ENCODE data around the gene STK32B.

Gene STK32B

DNA sequence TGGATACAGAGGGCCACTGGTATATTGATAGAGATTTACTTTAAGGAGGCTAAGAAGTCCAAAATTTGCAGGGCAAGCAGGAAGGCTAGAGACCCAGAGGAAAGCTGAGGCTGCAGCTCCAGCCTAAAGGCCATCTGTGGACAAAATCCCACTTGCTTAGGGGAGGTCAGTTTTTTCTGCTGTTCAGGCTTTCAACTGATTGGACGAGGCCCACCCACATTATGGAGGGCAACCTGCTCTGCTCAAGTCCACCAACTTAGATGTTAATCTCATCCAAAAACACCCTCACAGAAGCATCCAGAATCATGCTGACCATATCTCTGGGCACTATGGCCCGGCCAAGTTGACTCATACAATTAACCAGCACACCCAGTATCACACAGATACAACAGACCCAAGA is 480.8 kb downstream of the STK32B start:
- no peak for DNase-seq (ENCODE audit: low spot score)

GRCh38 chr4:5539584-5539983 is 488.3 kb downstream of the STK32B start:
- no peak for DNase-seq (ENCODE audit: low spot score)

GRCh38 chr4:5541169-5541568 is 489.9 kb downstream of the STK32B start:
- no peak for DNase-seq (ENCODE audit: low spot score)

DNA sequence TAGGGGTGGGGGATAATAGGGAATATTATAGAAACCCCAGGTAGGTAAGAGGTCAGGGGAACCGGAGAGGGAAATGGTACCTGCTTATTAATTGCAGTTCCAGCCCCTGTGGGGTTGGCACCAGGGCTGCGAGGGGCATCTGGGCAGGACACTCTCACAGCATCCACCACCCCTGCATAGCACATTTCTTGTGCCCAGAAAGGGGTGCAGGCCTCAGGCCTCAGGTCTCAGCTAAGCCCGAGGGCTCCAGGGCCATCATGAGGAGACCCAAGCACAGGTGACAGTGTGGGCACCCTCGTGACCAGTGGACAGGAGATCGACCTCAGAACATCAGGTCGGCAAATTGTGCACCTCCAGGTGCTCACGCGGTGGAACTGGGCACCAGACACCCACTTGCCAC is 492.4 kb downstream of the STK32B start:
- DNase-seq (ENCODE audit: low spot score), result no peak

DNA sequence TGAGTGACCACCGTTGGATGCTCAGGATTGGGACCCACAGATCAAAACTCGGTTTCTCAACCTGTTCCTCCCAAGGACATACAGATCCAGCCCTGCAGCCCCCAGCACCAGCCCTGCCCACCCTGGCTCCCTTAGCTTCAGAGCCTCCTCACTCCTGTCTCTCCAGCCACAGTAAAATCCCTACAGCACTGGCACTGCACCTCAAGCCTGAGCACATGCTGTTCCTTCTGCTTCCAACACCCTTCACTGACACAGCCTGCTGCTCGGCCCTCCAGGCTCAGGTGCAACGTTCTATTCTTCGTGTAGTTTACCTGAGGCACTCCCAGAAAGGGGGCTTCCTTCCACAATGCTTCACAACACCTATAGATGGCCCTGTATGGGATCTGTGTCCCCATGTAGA is 493.5 kb downstream of the STK32B start:
- no peak for DNase-seq (ENCODE audit: low spot score)

GRCh38 chr4:5545271-5545670 is 494.0 kb downstream of the STK32B start:
- DNase-seq (ENCODE audit: low spot score), result no peak

GRCh38 chr4:5547651-5548249 is 496.5 kb downstream of the STK32B start:
- DNase-seq (ENCODE audit: low spot score), result no peak

Measured in germinal center (tissue), 1 donor.